NB4 (cell line): ENCODE measurements around the gene PRRC2A.

Source experiments
- MYC ChIP-seq: IDR thresholded peaks from 2 replicates; pipeline ENCODE4 v1.6.1; 2011; ENCODE audit warnings: low read depth, low read length
- POLR2A ChIP-seq: IDR thresholded peaks from 2 replicates; pipeline ENCODE4 v1.6.1; 2011; ENCODE audit warnings: mild to moderate bottlenecking; ENCODE audit not compliant: insufficient read length; ENCODE audit errors: extremely low read depth
- TF ChIP-seq, protein P1 (sequence below): IDR thresholded peaks from one replicate; pipeline ENCODE4 v1.5.1; 2012; ENCODE audit warnings: low read depth, low read length
- TF ChIP-seq, protein P2 (sequence below): IDR thresholded peaks from 2 replicates; pipeline ENCODE4 v1.6.1; 2011; ENCODE audit warnings: low read depth, low read length

DNA sequence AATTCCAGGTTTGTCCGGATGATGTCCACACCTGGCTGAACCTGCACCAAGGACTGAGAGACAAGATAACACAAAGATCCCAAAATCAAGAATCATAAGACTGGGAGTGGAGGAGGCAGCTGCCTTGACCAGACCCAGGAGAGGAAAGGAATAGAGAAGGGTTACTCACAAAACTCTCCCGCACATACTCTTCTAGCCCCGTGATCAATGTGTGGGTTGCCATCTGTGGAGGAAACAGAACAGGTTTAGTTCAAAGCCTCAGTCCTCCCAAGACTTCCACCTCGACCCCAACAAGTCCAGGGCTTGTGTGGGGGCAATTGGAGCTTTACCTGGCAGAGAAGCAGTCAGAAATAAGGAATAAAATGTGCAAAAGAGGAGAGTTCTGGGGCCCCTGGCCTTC, 20.9 kb downstream of the PRRC2A start:
- TF ChIP-seq POLR2A (no peak), MYC (no peak)
- TF ChIP-seq, protein P1, sequence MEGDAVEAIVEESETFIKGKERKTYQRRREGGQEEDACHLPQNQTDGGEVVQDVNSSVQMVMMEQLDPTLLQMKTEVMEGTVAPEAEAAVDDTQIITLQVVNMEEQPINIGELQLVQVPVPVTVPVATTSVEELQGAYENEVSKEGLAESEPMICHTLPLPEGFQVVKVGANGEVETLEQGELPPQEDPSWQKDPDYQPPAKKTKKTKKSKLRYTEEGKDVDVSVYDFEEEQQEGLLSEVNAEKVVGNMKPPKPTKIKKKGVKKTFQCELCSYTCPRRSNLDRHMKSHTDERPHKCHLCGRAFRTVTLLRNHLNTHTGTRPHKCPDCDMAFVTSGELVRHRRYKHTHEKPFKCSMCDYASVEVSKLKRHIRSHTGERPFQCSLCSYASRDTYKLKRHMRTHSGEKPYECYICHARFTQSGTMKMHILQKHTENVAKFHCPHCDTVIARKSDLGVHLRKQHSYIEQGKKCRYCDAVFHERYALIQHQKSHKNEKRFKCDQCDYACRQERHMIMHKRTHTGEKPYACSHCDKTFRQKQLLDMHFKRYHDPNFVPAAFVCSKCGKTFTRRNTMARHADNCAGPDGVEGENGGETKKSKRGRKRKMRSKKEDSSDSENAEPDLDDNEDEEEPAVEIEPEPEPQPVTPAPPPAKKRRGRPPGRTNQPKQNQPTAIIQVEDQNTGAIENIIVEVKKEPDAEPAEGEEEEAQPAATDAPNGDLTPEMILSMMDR, result no peak
- TF ChIP-seq, protein P2, sequence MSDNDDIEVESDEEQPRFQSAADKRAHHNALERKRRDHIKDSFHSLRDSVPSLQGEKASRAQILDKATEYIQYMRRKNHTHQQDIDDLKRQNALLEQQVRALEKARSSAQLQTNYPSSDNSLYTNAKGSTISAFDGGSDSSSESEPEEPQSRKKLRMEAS, result no peak
